ENCODE measurements around the gene PPP2R5C.

PPP2R5C gene

DNA sequence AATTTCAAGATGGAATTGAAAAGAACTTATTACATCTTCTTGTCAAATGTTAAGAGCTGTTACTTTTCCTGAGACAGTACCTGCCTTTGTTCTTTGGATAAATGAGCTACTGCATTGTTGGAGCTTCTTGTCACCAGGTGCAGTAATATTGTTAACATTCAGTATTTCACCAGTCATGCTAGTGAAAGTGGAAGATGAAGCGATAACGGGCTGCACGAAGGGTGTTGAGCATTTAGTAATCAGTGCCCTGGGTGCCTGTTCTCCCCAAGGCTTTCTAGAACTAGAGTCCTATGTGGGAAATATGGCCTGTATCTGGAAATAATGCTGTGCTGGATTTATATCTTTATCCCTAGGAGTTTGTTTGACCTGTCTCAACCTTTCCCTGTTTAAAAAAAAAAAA is 83.2 kb downstream of the PPP2R5C start:
- no peak for DNase-seq

DNA sequence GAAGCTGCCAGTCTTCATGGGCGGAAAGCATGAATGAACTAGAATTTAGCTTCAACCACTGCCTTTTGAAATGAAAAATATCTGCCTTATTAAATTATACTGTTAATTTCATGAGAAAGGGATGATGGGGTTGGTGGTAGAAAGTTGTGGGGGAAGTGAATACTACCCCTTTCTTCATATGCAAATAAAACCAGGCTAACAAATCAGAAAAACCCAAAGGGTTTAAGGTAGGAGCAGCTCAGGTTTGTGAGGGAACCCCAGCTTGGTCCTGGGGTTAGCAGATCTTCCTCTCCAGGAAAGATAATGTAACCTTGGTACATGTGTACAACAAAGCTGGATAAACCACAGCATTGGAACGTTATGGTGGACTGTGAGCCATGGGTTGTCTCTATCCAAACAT is 84.0 kb downstream of the PPP2R5C start:
- DNase-seq: no peak

DNA sequence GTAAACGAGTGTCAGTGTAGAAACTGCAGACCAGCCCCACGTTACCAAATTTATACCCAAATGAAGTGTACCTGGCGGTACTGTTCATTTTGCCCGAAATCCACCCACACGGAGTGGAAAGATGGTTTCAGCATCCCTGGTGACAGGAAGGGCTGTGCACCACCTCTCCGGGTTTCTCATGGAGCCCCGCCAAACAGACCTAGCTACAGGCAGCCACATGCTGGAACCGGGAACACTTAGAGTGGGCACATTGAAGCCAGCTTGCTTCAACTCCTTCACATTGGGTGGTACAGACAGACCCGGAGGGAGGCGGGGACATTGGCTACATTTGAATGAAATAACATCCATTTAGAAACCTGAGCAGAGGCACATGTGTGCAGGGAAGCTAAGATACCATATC is 84.4 kb downstream of the PPP2R5C start:
- no peak for DNase-seq

- DNase-seq: no peak
Measured at GRCh38 chr14:101849125-101849524, 87.6 kb downstream of the PPP2R5C start.

GRCh38 chr14:101849640-101850039 is 88.1 kb downstream of the PPP2R5C start:
- DNase-seq: no peak

- no peak for DNase-seq
Measured at GRCh38 chr14:101851183-101851582, 89.7 kb downstream of the PPP2R5C start.

DNA sequence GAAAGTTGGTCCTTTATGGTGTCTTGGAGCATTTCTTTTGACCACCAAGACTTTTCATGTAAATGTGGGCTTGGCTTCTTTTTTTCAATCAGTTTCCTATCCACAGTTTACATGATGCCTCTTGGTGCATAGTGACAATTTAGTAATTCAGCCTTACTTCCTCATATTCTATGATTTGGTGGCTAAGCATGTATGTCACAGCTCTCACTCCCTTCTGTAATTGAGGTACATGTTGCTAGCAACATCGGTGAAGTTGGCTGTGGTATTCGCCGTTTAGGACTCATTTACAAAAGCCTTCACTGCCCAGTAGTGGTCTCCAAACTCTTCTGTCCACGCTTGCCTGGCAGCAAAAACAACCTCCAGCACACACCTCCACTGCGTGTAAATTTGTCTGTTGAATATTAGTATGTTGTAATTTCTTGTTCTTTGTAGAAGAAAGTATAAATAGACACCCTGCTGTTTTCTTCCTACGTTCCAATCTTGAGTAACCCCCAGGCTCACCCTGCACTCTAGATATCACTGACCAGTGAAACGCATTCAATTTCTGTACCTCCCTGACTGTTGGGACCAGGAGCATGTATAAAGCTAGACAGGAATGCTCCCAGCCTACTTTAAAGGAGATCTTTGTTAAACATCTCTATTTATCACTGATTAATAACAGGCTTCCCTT is 90.4 kb downstream of the PPP2R5C start:
- no peak for DNase-seq

DNA sequence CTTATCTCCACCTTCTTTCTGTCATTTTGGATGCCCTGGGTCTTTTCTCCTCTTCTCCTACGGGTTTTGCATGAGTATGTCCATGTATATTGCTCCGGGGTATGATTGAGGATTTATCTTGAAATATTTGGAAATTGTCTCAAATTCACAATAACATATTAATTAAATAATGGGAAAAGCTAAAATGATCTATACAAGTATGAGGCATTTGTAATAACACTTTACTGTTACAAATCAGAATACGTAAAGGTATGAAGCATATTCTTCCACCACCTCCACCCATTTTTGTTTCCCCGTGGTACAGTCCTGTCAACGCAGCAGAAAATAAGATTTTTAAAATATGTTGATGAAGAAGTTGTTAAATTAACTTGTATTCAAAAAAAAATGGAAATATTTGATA is 91.3 kb downstream of the PPP2R5C start:
- no peak for DNase-seq

DNA sequence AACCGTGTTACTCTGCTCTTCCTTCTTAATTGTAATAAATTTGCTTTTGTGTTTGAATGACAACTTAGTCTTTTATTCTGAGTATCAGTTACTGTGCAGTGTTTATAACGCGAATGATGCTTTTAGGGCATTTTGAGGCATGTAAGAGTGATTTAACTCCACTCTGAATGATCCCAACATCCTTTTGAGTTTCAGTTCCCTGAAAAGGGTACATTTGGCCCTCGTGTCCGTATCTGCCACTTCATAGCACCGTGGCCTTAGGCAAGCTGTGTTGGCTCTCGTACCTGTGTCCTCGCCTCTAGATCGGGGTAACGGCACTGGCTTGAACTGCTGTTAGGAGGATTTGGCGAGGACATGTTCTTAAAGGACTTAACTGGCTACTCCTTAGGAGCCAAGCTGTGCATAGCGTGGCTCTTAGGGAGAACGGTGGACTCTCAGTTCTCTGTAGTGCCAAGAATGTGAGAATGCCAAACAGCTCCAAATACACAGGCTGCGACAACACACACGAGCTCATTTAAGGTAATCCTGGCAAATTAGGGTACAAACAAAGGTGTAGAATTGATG is 92.0 kb downstream of the PPP2R5C start:
- no peak for DNase-seq

DNA sequence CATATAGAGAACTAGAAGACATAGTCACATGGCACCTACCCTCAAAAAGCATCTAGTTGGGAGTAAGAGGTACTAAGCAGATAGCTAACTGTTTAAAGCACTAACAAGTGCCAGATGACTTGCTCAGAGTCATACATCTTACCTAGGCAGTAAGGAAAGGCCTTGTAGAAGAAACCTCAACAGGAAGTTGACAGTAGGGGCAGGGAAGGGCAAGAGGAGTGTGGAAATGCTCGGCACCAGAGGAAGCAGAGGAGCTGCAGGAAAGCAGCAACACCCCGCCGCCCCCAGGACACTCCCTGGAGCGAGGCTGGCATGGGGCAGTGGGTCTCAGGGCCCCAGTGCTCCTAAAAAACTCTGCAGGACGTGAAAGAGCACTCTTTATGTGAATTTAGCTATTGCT is 92.9 kb downstream of the PPP2R5C start:
- no peak for DNase-seq

DNA sequence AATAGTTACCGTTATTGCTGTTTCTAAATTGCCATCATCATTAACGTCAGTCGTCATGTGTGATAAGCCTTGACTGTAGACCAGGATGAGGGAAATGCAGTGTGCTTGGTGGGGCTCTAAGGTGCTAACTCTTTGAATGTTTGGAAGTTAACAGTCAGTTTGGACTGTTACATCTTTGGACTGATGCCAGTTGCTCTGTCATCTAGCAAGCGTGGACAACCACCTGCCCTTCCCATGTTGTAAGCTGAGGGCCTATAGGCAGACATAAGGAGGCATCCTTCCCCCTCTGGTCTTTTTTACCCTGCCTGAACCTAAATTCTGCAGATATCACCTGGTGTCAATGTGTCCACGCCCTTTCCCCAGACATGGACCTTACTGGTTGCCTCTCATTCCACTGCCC is 94.4 kb downstream of the PPP2R5C start:
- DNase-seq: no peak

- DNase-seq: no peak
Measured at GRCh38 chr14:101856536-101856935, 95.0 kb downstream of the PPP2R5C start.

GRCh38 chr14:101857226-101857625 is 95.7 kb downstream of the PPP2R5C start:
- no peak for DNase-seq

GRCh38 chr14:101858791-101859537 is 97.5 kb downstream of the PPP2R5C start:
- DNase-seq: no peak

DNA sequence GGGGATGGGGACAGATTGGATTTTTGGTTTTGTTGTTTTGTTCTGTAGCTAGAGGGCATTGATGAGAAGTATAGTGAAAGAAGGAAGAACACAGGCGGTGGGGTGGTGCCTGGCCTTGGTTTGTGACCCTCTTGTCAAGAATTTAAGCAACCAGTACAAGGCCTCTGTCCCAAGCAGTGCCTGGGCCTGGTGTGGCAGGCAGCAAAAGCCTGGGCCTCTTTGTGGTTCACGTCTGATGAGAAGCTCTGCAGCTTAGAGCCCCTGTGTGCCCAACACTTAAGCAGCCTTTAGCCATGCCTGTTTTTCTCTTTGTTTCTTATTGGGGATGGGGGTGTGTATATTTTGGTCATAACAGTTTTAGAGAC is 98.0 kb downstream of the PPP2R5C start:
- DNase-seq: no peak

DNA sequence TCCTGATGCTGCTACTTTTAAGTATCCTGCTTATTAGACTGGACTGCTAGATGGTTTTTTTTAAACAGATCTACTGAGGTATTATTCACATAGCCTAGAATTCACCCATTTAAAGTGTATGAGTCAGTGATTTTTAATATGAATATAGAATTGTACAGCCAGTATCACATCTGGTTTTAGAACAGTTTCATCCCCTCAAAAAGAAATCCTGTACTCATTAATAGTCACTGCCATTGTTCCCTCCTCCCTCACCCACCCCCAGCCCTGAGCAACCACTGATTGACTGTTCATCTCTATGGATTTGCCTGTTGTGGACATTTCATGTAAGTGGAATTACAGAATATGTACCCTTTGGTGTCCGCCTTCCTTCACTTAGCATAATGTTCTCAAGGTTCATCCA is 98.4 kb downstream of the PPP2R5C start:
- DNase-seq: no peak

DNA sequence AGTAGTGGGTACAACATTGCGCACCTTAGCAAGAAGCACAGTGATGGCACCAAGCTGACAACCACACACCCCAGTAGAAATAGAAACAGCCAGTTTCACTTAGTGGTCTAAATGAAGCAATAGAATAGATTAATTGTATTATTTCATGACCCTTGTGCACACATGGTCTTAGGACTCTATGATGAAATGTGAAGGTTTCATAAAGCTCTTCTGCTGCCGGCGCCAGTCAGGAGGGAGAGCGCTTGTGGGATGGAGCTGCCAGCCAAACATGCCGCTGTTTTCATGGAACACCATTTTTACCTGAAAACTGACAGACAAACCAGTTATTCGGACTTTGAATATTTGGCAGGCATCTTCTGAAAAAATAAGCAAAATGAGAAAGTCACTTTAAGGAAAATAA is 100.0 kb downstream of the PPP2R5C start:
- DNase-seq: no peak

- no peak for DNase-seq
Measured at GRCh38 chr14:101862177-101862576, 100.7 kb downstream of the PPP2R5C start.

GRCh38 chr14:101862711-101863110 is 101.2 kb downstream of the PPP2R5C start:
- no peak for DNase-seq

- DNase-seq: no peak
Measured at GRCh38 chr14:101865288-101865687, 103.8 kb downstream of the PPP2R5C start.

DNA sequence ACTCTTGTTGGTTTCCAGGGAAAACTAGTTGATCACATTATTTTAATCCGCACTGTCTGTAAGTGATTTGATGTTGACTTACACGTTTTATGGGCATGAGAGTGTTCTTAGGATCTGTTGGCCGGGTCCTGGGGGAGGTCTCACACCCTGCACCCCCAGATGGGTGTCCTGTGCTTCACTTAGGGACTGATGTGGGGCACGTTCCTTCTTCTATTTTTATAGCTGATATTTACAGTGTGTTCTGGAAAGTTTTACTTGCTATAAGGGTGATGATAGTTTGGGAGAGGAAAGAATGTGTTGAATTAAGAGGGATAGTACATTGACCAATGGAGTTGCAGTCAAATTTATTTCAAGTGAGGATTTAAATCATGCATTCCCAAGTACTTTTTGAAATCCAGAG is 106.3 kb downstream of the PPP2R5C start:
- DNase-seq: no peak

DNA sequence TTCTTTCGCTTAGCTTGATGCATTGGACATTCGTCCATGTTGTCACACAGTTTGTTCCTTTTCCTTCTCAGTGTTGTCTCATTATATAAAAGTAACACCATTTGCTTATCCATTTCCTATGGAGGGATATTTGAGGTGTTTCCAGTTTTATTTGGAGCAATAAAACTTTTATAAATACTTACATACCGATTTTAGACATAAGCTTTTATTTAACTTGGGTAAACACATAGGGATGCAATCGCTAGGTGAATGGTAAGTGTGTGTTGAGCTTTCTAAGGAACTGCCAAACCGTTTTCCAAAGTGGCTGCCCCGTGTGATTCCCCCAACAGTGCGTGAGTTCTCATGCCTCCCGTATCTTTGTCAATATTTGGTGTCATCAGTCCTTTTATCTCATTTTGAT is 107.7 kb downstream of the PPP2R5C start:
- no peak for DNase-seq

- no peak for DNase-seq
Measured at GRCh38 chr14:101870273-101870939, 108.9 kb downstream of the PPP2R5C start.

DNA sequence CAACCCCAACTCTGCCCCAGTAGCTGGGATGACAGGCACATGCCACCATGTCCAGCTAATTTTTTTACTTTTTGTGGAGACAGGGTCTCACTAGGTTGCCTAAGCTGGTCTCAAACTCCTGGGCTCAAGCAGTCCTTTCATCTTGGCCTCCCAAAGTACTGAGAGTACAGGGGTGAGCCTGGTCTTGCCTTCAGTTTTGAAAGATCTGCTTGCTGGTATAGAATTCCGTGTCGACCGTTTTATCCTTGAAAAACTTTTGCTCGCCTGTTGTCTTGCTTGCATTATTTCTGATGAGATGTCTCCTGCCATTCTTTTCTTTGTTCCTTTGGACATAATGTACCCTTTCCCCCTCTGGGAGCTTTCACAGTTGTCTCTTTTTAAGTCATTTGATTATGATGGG is 110.8 kb downstream of the PPP2R5C start:
- no peak for DNase-seq

Data from SW 1271 (cell line).